DOHH2 (cell line): Measurements from ENCODE around the gene ST3GAL5.

Source experiments
- H3F3A ChIP-seq: fragments of 200-600 bp; sonication (generic), shearing (Covaris generic); 2 replicates; pipeline ENCODE4 v1.6.0; 2016; ENCODE audit warnings: antibody characterized with exemption, mild to moderate bottlenecking; ENCODE audit not compliant: control insufficient read depth, insufficient read depth
- H3K27ac ChIP-seq: fragments of 200-600 bp; sonication (generic); 2 replicates; pipeline ENCODE4 v1.5.1; 2014; ENCODE audit warnings: low read depth, mild to moderate bottlenecking, low read length, moderate library complexity
- H3K27me3 ChIP-seq: fragments of 200-600 bp; sonication (generic); 2 replicates; pipeline ENCODE4 v1.6.1; 2014; ENCODE audit warnings: mild to moderate bottlenecking, low read length, mixed read lengths; ENCODE audit not compliant: control insufficient read depth
- H3K36me3 ChIP-seq: fragments of 200-600 bp; sonication (generic); 2 replicates; pipeline ENCODE4 v1.6.1; 2014; ENCODE audit warnings: mild to moderate bottlenecking, low read length, moderate library complexity, mixed read lengths; ENCODE audit not compliant: control insufficient read depth
- H3K4me1 ChIP-seq: fragments of 200-600 bp; sonication (generic); 2 replicates; pipeline ENCODE4 v1.6.1; 2014; ENCODE audit warnings: mild to moderate bottlenecking, low read length, mixed read lengths; ENCODE audit not compliant: control insufficient read depth
- H3K4me2 ChIP-seq: fragments of 200-600 bp; sonication (generic); 2 replicates; pipeline ENCODE4 v1.6.0; 2014; ENCODE audit warnings: mild to moderate bottlenecking, low read length, moderate library complexity
- H3K4me3 ChIP-seq: fragments of 200-600 bp; sonication (generic); 2 replicates; pipeline ENCODE4 v1.5.1; 2014; ENCODE audit warnings: mild to moderate bottlenecking, low read length, mixed read lengths
- H3K79me2 ChIP-seq: fragments of 200-600 bp; sonication (generic); 2 replicates; pipeline ENCODE4 v1.6.1; 2014; ENCODE audit warnings: mild to moderate bottlenecking, low read length, mixed read lengths; ENCODE audit not compliant: control insufficient read depth
- H3K9me2 ChIP-seq: fragments of 200-600 bp; sonication (generic); replicated peaks from 2 replicates; pipeline ENCODE4 v1.6.1; 2014; ENCODE audit warnings: mild to moderate bottlenecking, low read length, mixed read lengths; ENCODE audit not compliant: control insufficient read depth
- H3K9me3 ChIP-seq: fragments of 200-600 bp; sonication (generic); 2 replicates; pipeline ENCODE4 v1.6.1; 2014; ENCODE audit warnings: antibody characterized with exemption, low read length, mixed read lengths; ENCODE audit not compliant: control insufficient read depth, insufficient read depth
- H4K20me1 ChIP-seq: fragments of 200-600 bp; sonication (generic); 2 replicates; pipeline ENCODE4 v1.6.0; 2014; ENCODE audit warnings: low read depth, mild to moderate bottlenecking, antibody characterized with exemption, low read length, moderate library complexity; ENCODE audit not compliant: control insufficient read depth, insufficient read depth
- EZH2phosphoT487 ChIP-seq: fragments of 200-600 bp; sonication (generic); IDR thresholded peaks from 2 replicates; pipeline ENCODE4 v1.6.1; 2017; ENCODE audit warnings: borderline replicate concordance, mild to moderate bottlenecking, antibody characterized with exemption, low read length, moderate library complexity, mixed read lengths
- TF ChIP-seq, protein P1 (sequence below): fragments of 200-600 bp; sonication (generic); IDR thresholded peaks from one replicate; pipeline ENCODE4 v1.5.1; 2014; ENCODE audit warnings: antibody characterized with exemption, mild to moderate bottlenecking, low read depth, low read length; ENCODE audit not compliant: poor library complexity, severe bottlenecking

The ST3GAL5 gene

DNA sequence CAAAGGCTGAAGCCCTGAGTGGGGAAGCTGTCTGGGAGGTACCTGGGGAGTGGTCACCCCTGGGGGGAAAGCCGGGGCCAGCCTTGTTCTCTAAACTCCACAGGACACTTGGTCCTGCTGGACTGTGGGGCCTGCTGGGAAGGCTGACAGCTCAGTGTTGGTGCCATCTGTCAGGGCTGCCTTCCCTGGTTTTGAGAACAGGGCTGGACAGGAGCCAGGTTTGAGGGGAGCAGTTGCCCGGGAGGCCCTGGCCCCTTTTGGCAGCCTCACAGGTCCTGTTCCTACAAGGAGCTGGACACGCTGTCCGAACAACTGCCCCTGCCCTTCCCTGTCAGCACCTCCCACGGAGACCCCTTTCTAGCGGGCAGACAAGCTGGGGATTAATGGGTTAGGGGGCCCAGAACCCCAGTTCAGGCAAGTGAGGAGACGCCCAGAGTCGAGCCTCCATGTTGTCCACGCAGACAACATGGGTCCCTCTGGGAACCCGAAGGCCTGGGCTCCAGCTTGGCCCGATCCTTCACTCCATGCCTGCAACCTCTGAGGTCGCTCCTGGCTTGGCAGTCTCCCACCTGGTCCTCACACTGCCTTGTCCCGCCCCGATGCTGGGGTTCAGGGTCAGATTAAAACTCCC, 94.2 kb downstream of the ST3GAL5 start:
- H3K4me2 ChIP-seq = no peak overlapping the region
- H3K36me3 ChIP-seq = no peaks in the 10 kb centered on the region
- TF ChIP-seq EZH2phosphoT487 = no peak
- TF ChIP-seq, protein P1, sequence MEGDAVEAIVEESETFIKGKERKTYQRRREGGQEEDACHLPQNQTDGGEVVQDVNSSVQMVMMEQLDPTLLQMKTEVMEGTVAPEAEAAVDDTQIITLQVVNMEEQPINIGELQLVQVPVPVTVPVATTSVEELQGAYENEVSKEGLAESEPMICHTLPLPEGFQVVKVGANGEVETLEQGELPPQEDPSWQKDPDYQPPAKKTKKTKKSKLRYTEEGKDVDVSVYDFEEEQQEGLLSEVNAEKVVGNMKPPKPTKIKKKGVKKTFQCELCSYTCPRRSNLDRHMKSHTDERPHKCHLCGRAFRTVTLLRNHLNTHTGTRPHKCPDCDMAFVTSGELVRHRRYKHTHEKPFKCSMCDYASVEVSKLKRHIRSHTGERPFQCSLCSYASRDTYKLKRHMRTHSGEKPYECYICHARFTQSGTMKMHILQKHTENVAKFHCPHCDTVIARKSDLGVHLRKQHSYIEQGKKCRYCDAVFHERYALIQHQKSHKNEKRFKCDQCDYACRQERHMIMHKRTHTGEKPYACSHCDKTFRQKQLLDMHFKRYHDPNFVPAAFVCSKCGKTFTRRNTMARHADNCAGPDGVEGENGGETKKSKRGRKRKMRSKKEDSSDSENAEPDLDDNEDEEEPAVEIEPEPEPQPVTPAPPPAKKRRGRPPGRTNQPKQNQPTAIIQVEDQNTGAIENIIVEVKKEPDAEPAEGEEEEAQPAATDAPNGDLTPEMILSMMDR = no peak
- H4K20me1 ChIP-seq = no peaks in the 10 kb centered on the region
- H3F3A ChIP-seq = no peaks in the 10 kb centered on the region
- H3K4me3 ChIP-seq = no peak overlapping the region
- H3K9me2 ChIP-seq = no peaks in the 10 kb centered on the region
- H3K4me1 ChIP-seq = no peaks in the 10 kb centered on the region
- H3K79me2 ChIP-seq = no peaks in the 10 kb centered on the region
- H3K27me3 ChIP-seq = peaks cover 11% of the 10 kb centered on the region; the same call in 1 of the 2 replicates
- H3K27ac ChIP-seq = no peak overlapping the region
- H3K9me3 ChIP-seq = no peaks in the 10 kb centered on the region

DNA sequence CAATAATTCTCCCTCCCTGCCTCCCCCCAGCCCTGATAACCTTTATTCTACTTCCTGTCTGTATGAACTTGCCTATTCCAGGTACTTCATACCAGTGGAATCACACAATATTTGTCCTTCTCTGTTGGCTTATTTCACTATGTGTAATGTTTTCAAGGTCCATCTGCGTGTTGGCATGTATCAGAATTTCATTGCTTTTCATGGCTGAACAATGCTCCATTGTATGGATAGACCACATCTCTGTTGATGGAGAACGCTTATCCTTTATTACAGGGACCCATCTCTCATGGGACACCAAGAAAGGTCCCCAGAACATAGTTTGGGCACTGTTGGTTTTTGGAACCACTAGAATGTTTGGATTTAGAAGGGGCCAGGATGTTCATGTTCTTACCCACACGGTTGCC, 94.8 kb downstream of the ST3GAL5 start:
- Histone ChIP-seq H4K20me1 (no peaks in the 10 kb centered on the region), H3K9me2 (no peaks in the 10 kb centered on the region), H3K79me2 (no peaks in the 10 kb centered on the region), H3K4me3 (no peak overlapping the region), H3K27ac (no peak overlapping the region), H3K4me1 (no peaks in the 10 kb centered on the region), H3K9me3 (no peaks in the 10 kb centered on the region), H3K36me3 (no peaks in the 10 kb centered on the region), H3K4me2 (no peak overlapping the region), H3K27me3 (peaks cover 6% of the 10 kb centered on the region; the same call in 1 of the 2 replicates), H3F3A (no peaks in the 10 kb centered on the region)
- TF ChIP-seq, protein P1 = no peak
- TF ChIP-seq EZH2phosphoT487 = no peak

DNA sequence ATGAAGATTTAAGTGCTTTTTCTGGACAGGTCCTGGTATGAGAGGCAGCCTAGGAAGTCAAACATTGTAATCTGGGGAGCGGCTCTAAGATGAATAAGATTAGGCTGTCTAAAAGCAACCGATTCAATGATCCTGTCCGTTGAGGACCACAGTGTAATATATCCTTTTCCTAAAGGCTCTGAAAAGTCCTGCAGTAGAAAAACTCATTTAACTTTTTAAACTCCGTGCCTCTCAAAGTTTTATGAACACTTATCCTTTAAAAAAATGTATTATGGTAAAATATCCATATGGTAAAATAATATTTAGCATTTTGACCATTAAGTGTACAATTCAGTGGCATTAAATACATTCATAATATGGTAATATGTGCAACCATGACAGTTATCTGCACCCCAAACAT, 95.2 kb downstream of the ST3GAL5 start:
- H3F3A ChIP-seq = no peaks in the 10 kb centered on the region
- H3K79me2 ChIP-seq = no peaks in the 10 kb centered on the region
- no peaks in the 10 kb centered on the region for H3K9me3 ChIP-seq
- H3K27ac ChIP-seq = no peak overlapping the region
- peaks cover 3% of the 10 kb centered on the region; the same call in 1 of the 2 replicates for H3K27me3 ChIP-seq
- H3K4me1 ChIP-seq = no peaks in the 10 kb centered on the region
- no peak for TF ChIP-seq EZH2phosphoT487
- TF ChIP-seq, protein P1 = no peak
- H3K4me2 ChIP-seq = no peak overlapping the region
- H3K9me2 ChIP-seq = no peaks in the 10 kb centered on the region
- H4K20me1 ChIP-seq = no peaks in the 10 kb centered on the region
- H3K4me3 ChIP-seq = no peak overlapping the region
- H3K36me3 ChIP-seq = no peaks in the 10 kb centered on the region
